Prostate gland (tissue), 2 donors: ENCODE results near the gene NEK10. TPM values are rescaled to one million over a fixed set of nuclear protein-coding genes. Genes with fewer than 3 reads are reported as not detected.

ENCODE experiments used
- DNase-seq: peaks from one replicate; pipeline ENCODE4 v3.0.0-alpha.2; 2019; ENCODE audit warnings: low spot score
- H3K27ac ChIP-seq, 2 donors: fragments of 200-600 bp; sonication (generic); 2 replicates each; pipeline ENCODE4 v1.5.1; 2017 to 2019
- H3K27me3 ChIP-seq: fragments of 200-600 bp; sonication (generic); replicated peaks from 2 replicates; pipeline ENCODE4 v1.5.1; 2019; ENCODE audit not compliant: insufficient read depth
- H3K36me3 ChIP-seq, 2 donors: fragments of 200-600 bp; sonication (generic); 1 replicate in 1 of 2; 2 replicates in 1 of 2; pipeline versions ENCODE4 v1.5.1 to v1.8.1; 2017 to 2019
- H3K4me1 ChIP-seq: fragments of 200-600 bp; sonication (generic); replicated peaks from 2 replicates; pipeline ENCODE4 v1.5.1; 2019
- H3K4me3 ChIP-seq, 2 donors: fragments of 200-600 bp; sonication (generic); 2 replicates each; pipeline ENCODE4 v1.5.1; 2017 to 2019
- H3K9me3 ChIP-seq: fragments of 200-600 bp; sonication (generic); 2 replicates; pipeline ENCODE4 v1.5.1; 2017
- CTCF ChIP-seq, 4 experiments: fragments of 200-600 bp in 2 of 4; fragments of 450-650 bp in 2 of 4; sonication (generic) in 2 of 4; IDR thresholded peaks; 1 replicate in 3 of 4; 2 replicates in 1 of 4; pipeline ENCODE4 v1.5.1; 2016 to 2019; ENCODE audit warnings: antibody characterized with exemption in 4 of 4, mild to moderate bottlenecking in 2 of 4, moderate library complexity in 2 of 4
- POLR2A ChIP-seq: fragments of 450-650 bp; IDR thresholded peaks from one replicate; pipeline ENCODE4 v1.6.1; 2016; ENCODE audit warnings: antibody characterized with exemption, mild to moderate bottlenecking
- POLR2AphosphoS5 ChIP-seq: sonication (generic); formaldehyde crosslinking; IDR thresholded peaks from one replicate; pipeline ENCODE4 v1.6.1; 2017; ENCODE audit warnings: antibody characterized with exemption
- WGBS: methylation state at CpG from one replicate; pipeline ENCODE4 v1.1.5; 2018; 5-methylcytosine and 5-hydroxymethylcytosine counted together
- intact Hi-C: fragments of 100-400 bp; cut with DNase I; formaldehyde crosslinking; loops from one replicate; pipeline ENCODE4 v1.14.2; 2022
- total RNA-seq, 2 donors: library from RNA; depleted of rRNA; stranded (reverse); fragments of >200 nt; gene quantifications; one replicate each; pipeline ENCODE4 v1.1.0, GENCODE V29; 2016

Gene NEK10
- total RNA-seq, 2 donors from 2014 or later: 8.9 to 9.1 TPM

- no peaks in the 10 kb centered on the region for H3K4me1 ChIP-seq
- TF ChIP-seq CTCF (IDR thresholded peaks at IDR 0.05) (no peak), POLR2A (no peak), POLR2AphosphoS5 (no peak)
- H3K36me3 ChIP-seq: no peaks in the 10 kb centered on the region
- no peaks in the 10 kb centered on the region for H3K9me3 ChIP-seq
- no peak overlapping the region for H3K4me3 ChIP-seq
- no peak overlapping the region for H3K27ac ChIP-seq
- intact Hi-C loops: no loop called here
- WGBS: 58% methylated on average over 3 of the region's 3 CpGs
- no peak for DNase-seq
- H3K27me3 ChIP-seq: no peaks in the 10 kb centered on the region
Measured at GRCh38 chr3:27209617-27210264, 159.4 kb downstream of the NEK10 start.

DNA sequence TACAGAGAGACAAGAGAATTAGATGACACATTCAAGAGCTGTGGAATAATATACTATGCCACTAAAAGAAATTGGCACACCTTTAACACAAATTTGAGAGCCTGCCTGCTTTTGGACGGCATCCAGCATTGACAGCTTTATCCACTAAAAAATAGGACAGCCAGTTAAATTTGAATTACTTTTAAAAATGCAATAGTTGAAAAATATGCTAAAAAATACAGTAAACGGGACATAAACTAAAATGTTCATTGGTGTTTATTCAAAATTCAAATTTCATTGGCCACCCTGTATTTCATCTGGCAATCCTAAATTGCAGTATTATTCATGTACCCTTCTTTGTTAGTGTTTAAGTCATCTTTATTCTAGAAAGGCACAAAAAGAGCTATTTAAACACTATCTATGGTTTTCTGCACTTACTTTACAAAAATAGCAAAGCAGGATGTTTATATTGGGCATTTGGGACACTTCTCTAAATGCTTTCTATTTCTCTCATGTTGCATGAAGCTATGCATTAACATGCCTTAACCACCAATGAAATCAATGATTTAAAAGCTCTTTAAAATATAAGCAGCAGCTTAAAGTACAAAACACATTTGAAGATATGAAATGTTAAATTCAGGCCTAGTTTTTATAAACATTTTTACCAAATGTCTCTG lies 160.1 kb downstream of the NEK10 start:
- no peaks in the 10 kb centered on the region for H3K36me3 ChIP-seq
- intact Hi-C loops: no loop called here
- 33% methylated on average over 2 of the region's 2 CpGs for WGBS
- no peaks in the 10 kb centered on the region for H3K9me3 ChIP-seq
- H3K4me1 ChIP-seq: no peaks in the 10 kb centered on the region
- no peaks in the 10 kb centered on the region for H3K27me3 ChIP-seq
- H3K27ac ChIP-seq: no peak overlapping the region
- DNase-seq: no peak
- no peak overlapping the region for H3K4me3 ChIP-seq
- no peak for TF ChIP-seq CTCF (IDR thresholded peaks at IDR 0.05)
- no peak for TF ChIP-seq POLR2AphosphoS5
- TF ChIP-seq POLR2A: no peak

DNA sequence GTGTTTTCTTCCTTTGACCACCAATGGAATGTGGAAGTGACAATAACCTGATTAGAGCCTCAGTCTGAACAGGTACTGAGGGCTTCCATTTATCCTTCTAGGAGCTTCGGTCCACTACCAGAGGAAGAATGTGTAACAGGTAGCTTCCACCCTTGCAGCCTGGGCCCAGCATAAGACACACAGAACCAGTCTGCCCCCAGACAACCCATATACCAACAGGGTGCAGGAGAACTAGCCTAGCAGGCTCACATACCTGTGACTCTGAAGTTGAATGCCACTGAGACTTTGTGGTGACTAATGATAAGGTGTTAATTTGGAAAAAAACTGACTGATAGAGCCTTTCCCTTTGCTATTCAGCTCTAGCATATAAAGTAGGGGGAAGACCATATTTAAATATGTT lies 166.2 kb downstream of the NEK10 start:
- Histone ChIP-seq H3K4me1 (no peaks in the 10 kb centered on the region), H3K9me3 (no peaks in the 10 kb centered on the region), H3K27me3 (no peaks in the 10 kb centered on the region), H3K4me3 (no peak overlapping the region), H3K27ac (no peak overlapping the region), H3K36me3 (no peaks in the 10 kb centered on the region)
- WGBS: 88% methylated on average over 1 of the region's 1 CpG
- TF ChIP-seq POLR2AphosphoS5 (no peak), POLR2A (no peak), CTCF (IDR thresholded peaks at IDR 0.05) (no peak)
- no peak for DNase-seq
- intact Hi-C loops: no loop called here

DNA sequence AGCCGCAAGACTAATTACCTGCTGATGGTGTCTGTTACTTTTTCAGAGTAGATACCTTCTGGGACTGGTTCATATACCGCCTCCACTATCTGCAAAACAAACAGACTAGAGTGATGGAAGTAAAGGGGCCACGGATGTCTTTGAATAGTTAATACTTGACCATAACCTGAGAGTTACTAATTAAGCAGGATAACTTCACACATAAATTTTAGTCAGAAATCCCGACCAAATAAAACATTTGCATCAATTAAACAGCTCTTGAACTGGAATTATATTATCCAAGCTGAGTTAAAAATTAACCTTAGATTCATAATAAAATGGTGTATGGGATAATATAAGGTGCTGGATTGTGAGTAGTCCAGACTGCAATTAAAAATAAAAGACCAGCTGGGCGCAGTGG lies 167.7 kb downstream of the NEK10 start:
- Histone ChIP-seq H3K4me1 (no peaks in the 10 kb centered on the region), H3K27me3 (no peaks in the 10 kb centered on the region), H3K4me3 (no peak overlapping the region), H3K9me3 (no peaks in the 10 kb centered on the region), H3K27ac (no peak overlapping the region), H3K36me3 (no peaks in the 10 kb centered on the region)
- no peak for TF ChIP-seq POLR2A
- intact Hi-C loops: no loop called here
- no peak for DNase-seq
- WGBS: 52% methylated on average over 5 of the region's 5 CpGs

GRCh38 chr3:27200721-27201489 lies 168.3 kb downstream of the NEK10 start:
- no peaks in the 10 kb centered on the region for H3K9me3 ChIP-seq
- intact Hi-C loops: no loop called here
- H3K27me3 ChIP-seq: no peaks in the 10 kb centered on the region
- H3K4me1 ChIP-seq: no peaks in the 10 kb centered on the region
- no peak for TF ChIP-seq CTCF (IDR thresholded peaks at IDR 0.05)
- no peak for TF ChIP-seq POLR2A
- no peak for TF ChIP-seq POLR2AphosphoS5
- no peaks in the 10 kb centered on the region for H3K36me3 ChIP-seq
- 34% methylated on average over 2 of the region's 2 CpGs for WGBS
- DNase-seq: no peak
- H3K4me3 ChIP-seq: no peak overlapping the region
- H3K27ac ChIP-seq: no peak overlapping the region
